ENCODE data around the gene MACROD2. TPM values are rescaled to one million over a fixed set of nuclear protein-coding genes. Genes with fewer than 3 reads are reported as not detected.
A peak's percentile ranks its signal among the peaks of the same experiment; 100 is the strongest.

MACROD2 gene
- total RNA-seq, 1 donor from 2014 or later, result 2.4 TPM

DNA sequence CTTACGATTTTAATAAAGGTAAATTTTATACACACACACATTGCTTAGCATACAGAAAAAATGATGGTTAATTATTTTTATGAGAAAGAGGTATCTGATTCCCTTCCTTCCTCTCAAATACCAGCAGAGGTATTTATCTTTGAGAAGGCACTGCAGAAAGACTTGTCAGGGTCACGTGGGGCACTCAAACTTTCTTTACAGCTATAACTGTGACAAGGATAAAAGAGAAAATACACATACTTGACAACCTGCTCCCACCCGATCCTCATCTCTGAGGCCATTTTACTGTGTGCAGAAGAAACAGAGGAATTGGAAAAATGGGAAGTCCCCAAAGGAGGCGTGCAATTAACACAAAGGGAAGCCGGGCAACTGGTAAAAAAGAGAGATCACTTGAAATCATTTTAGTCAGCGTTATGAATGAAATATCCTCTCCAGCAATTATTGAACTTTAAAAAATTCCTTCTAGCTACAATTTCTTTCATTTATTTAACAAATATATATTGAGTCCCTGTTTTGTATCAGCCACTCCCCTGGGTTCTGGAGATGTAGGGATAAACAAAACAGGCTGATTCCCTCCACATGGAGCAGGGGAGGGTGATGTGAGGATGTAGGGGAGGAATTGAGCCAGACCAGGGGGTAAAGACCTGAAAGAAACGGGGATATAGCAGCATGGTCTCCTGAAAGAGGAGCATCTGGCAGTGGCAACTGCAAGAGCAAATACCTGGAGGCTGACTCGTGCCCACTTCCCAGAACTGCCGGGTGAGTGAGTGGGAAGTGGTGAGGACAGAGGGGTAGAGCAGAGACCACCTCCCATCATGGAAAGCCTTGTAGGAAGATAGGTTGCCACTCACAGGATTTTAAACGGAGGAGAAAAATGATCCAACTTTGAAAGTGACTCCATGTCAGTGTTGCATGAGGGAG lies 2067.6 kb downstream of the MACROD2 start:
- no peaks in the 10 kb centered on the region for H3K36me3 ChIP-seq (ENCODE audit: insufficient read depth, low read length)
- H3K9ac ChIP-seq (ENCODE audit: low read length), result no peak overlapping the region
- no peaks in the 10 kb centered on the region for H3K27me3 ChIP-seq (ENCODE audit: insufficient read depth, low read length)
- Mint-ChIP-seq H3K4me3 (ENCODE audit: unreplicated experiment) (no peak overlapping the region), H3K27ac (ENCODE audit: unreplicated experiment) (no peak overlapping the region), H3K9me3 (ENCODE audit: unreplicated experiment) (peaks cover 2% of the 10 kb centered on the region), H3K36me3 (ENCODE audit: low read depth, unreplicated experiment) (no peaks in the 10 kb centered on the region), H3K4me1 (ENCODE audit: low read depth, unreplicated experiment) (peaks cover 15% of the 10 kb centered on the region), H3K27me3 (ENCODE audit: low read depth, unreplicated experiment) (no peaks in the 10 kb centered on the region)
- H3K27ac ChIP-seq (ENCODE audit: low read depth, low read length), result no peak overlapping the region
- H3K79me2 ChIP-seq (ENCODE audit: insufficient read depth, low read length), result no peaks in the 10 kb centered on the region
- no peak overlapping the region for H3K4me2 ChIP-seq (ENCODE audit: low read length)
- H4K20me1 ChIP-seq (ENCODE audit: insufficient read depth, low read length), result no peaks in the 10 kb centered on the region
- DNase-seq (ENCODE audit: low read depth) (peak; percentile 2), FAIRE-seq (no peak)
- H3K4me3 ChIP-seq (ENCODE audit: insufficient read depth, low read depth, low read length), result no peak overlapping the region
- no peaks in the 10 kb centered on the region for H3K9me3 ChIP-seq (ENCODE audit: insufficient read depth, low read depth, low read length)
- TF ChIP-seq EZH2 (IDR thresholded peaks at IDR 0.05; ENCODE audit: insufficient read depth, low read length) (no peak), CTCF (IDR thresholded peaks at IDR 0.05; ENCODE audit: insufficient read depth, low read depth, low read length) (no peak)
- H2AFZ ChIP-seq (ENCODE audit: low read depth, low read length), result no peak overlapping the region
- H3K4me1 ChIP-seq (ENCODE audit: insufficient read depth, low read length), result no peaks in the 10 kb centered on the region

- Histone ChIP-seq H3K9ac (ENCODE audit: low read length) (no peak overlapping the region), H3K79me2 (ENCODE audit: insufficient read depth, low read length) (no peaks in the 10 kb centered on the region), H3K4me2 (ENCODE audit: low read length) (no peak overlapping the region), H3K4me1 (ENCODE audit: insufficient read depth, low read length) (no peaks in the 10 kb centered on the region), H3K9me3 (ENCODE audit: insufficient read depth, low read depth, low read length) (no peaks in the 10 kb centered on the region), H3K27me3 (ENCODE audit: insufficient read depth, low read length) (no peaks in the 10 kb centered on the region), H4K20me1 (ENCODE audit: insufficient read depth, low read length) (no peaks in the 10 kb centered on the region), H2AFZ (ENCODE audit: low read depth, low read length) (no peak overlapping the region), H3K27ac (ENCODE audit: low read depth, low read length) (no peak overlapping the region), H3K36me3 (ENCODE audit: insufficient read depth, low read length) (no peaks in the 10 kb centered on the region), H3K4me3 (ENCODE audit: insufficient read depth, low read depth, low read length) (no peak overlapping the region)
- Mint-ChIP-seq H3K4me1 (ENCODE audit: low read depth, unreplicated experiment) (peaks cover 15% of the 10 kb centered on the region), H3K36me3 (ENCODE audit: low read depth, unreplicated experiment) (no peaks in the 10 kb centered on the region), H3K27me3 (ENCODE audit: low read depth, unreplicated experiment) (peaks cover 3% of the 10 kb centered on the region), H3K27ac (ENCODE audit: unreplicated experiment) (no peak overlapping the region), H3K4me3 (ENCODE audit: unreplicated experiment) (no peak overlapping the region), H3K9me3 (ENCODE audit: unreplicated experiment) (no peaks in the 10 kb centered on the region)
- DNase-seq (ENCODE audit: low read depth), result no peak
- FAIRE-seq, result no peak
- no peak for TF ChIP-seq EZH2 (IDR thresholded peaks at IDR 0.05; ENCODE audit: insufficient read depth, low read length)
- TF ChIP-seq CTCF (IDR thresholded peaks at IDR 0.05; ENCODE audit: insufficient read depth, low read depth, low read length), result no peak
Measured at GRCh38 chr20:16063881-16064280, 2068.6 kb downstream of the MACROD2 start.
